Activated naive CD4-positive, alpha-beta T cell treated with anti-CD3 and anti-CD28 coated beads for 36 hours (primary cell): ENCODE measurements around the gene IFNGR1. TPM values are rescaled to one million over a fixed set of nuclear protein-coding genes. Genes with fewer than 3 reads are reported as not detected.

Source experiments
- CTCF ChIA-PET: fragments of 350-600 bp; sonication (Branson Sonifier 250); formaldehyde crosslinking; loops from one replicate; lab custom pipeline; 2021; ENCODE audit warnings: antibody characterized with exemption; lab: Charles Lee
- DNase-seq: peaks from one replicate; pipeline ENCODE4 v3.0.0-alpha.2; 2020
- H3K27ac Mint-ChIP-seq: one replicate; pipeline ENCODE4 v1.8.0; 2021; ENCODE audit warnings: mild to moderate bottlenecking, mixed read lengths
- H3K27me3 Mint-ChIP-seq: one replicate; pipeline ENCODE4 v1.8.0; 2021; ENCODE audit warnings: low read depth, mixed read lengths
- H3K36me3 Mint-ChIP-seq: one replicate; pipeline ENCODE4 v1.8.0; 2021; ENCODE audit warnings: low read depth, mixed read lengths
- H3K4me1 Mint-ChIP-seq: one replicate; pipeline ENCODE4 v1.8.0; 2021; ENCODE audit warnings: low read depth, mixed read lengths
- H3K4me3 Mint-ChIP-seq: one replicate; pipeline ENCODE4 v1.8.0; 2021; ENCODE audit warnings: mild to moderate bottlenecking, moderate library complexity, mixed read lengths
- H3K9me3 Mint-ChIP-seq: one replicate; pipeline ENCODE4 v1.8.0; 2021; ENCODE audit warnings: mixed read lengths
- intact Hi-C: fragments of 100-400 bp; cut with micrococcal nuclease; formaldehyde crosslinking; loops from one replicate; pipeline ENCODE4 v1.15.1; 2023
- total RNA-seq, 2 experiments: library from RNA; stranded (reverse); gene quantifications; one replicate each; pipeline ENCODE4 v1.2.3, GENCODE V29; 2021

Gene IFNGR1
- total RNA-seq, 2 experiments from 2014 or later, result 25.5 to 26.4 TPM

- Mint-ChIP-seq H3K27me3 (no peaks in the 10 kb centered on the region), H3K4me3 (no peak overlapping the region), H3K36me3 (no peaks in the 10 kb centered on the region), H3K27ac (no peak overlapping the region), H3K9me3 (no peaks in the 10 kb centered on the region), H3K4me1 (peaks cover 27% of the 10 kb centered on the region)
- no peak for DNase-seq
- intact Hi-C loops, result no loop called here
- CTCF ChIA-PET, result no interaction called here
These were observed 48.7 kb downstream of the IFNGR1 start for GRCh38 chr6:137170266-137171052.

GRCh38 chr6:137167702-137168377 lies 51.3 kb downstream of the IFNGR1 start:
- peaks cover 34% of the 10 kb centered on the region for H3K4me1 Mint-ChIP-seq
- H3K4me3 Mint-ChIP-seq, result no peak overlapping the region
- peak; percentile 73 for DNase-seq
- H3K27ac Mint-ChIP-seq, result peak overlapping the region; percentile 71
- H3K36me3 Mint-ChIP-seq, result no peaks in the 10 kb centered on the region
- peaks cover 5% of the 10 kb centered on the region for H3K9me3 Mint-ChIP-seq
- intact Hi-C loops, result loop anchor here (1.0 to 10.0 kb wide), 11 partner anchors 12 to 657 kb away; no protein-coding TSS in a partner anchor
- peaks cover 6% of the 10 kb centered on the region for H3K27me3 Mint-ChIP-seq
- CTCF ChIA-PET, result interaction anchor here (1.1 kb wide), 1 partner anchor 128 kb away, joined by 3 read pairs; no protein-coding TSS in a partner anchor

GRCh38 chr6:137166247-137167098 lies 52.7 kb downstream of the IFNGR1 start:
- DNase-seq, result no peak
- CTCF ChIA-PET, result interaction anchor here (0.6 to 2.3 kb wide), 9 partner anchors 9 to 293 kb away, joined by 3 to 9 read pairs (median 3); no protein-coding TSS in a partner anchor
- H3K36me3 Mint-ChIP-seq, result no peaks in the 10 kb centered on the region
- H3K4me1 Mint-ChIP-seq, result peaks cover 28% of the 10 kb centered on the region
- peaks cover 11% of the 10 kb centered on the region for H3K27me3 Mint-ChIP-seq
- H3K4me3 Mint-ChIP-seq, result no peak overlapping the region
- peaks cover 5% of the 10 kb centered on the region for H3K9me3 Mint-ChIP-seq
- intact Hi-C loops, result loop anchor here (5.0 to 10.0 kb wide), 3 partner anchors 371 to 658 kb away; no protein-coding TSS in a partner anchor
- no peak overlapping the region for H3K27ac Mint-ChIP-seq

GRCh38 chr6:137165375-137166246 lies 53.6 kb downstream of the IFNGR1 start:
- intact Hi-C loops, result loop anchor here (5.0 to 10.0 kb wide), 3 partner anchors 372 to 659 kb away; no protein-coding TSS in a partner anchor
- no peak overlapping the region for H3K4me3 Mint-ChIP-seq
- H3K4me1 Mint-ChIP-seq, result peaks cover 27% of the 10 kb centered on the region
- DNase-seq, result peak; percentile 64
- H3K27me3 Mint-ChIP-seq, result peaks cover 13% of the 10 kb centered on the region
- H3K9me3 Mint-ChIP-seq, result peaks cover 5% of the 10 kb centered on the region
- CTCF ChIA-PET, result interaction anchor here (0.8 to 2.3 kb wide), 6 partner anchors 8 to 203 kb away, joined by 3 to 9 read pairs (median 4); no protein-coding TSS in a partner anchor
- H3K36me3 Mint-ChIP-seq, result no peaks in the 10 kb centered on the region
- H3K27ac Mint-ChIP-seq, result no peak overlapping the region

GRCh38 chr6:137163732-137164318 lies 55.4 kb downstream of the IFNGR1 start:
- intact Hi-C loops, result loop anchor here (10.0 kb wide), 1 partner anchor 661 kb away; no protein-coding TSS in a partner anchor
- no peak for DNase-seq
- Mint-ChIP-seq H3K9me3 (peaks cover 5% of the 10 kb centered on the region), H3K27ac (no peak overlapping the region), H3K4me3 (no peak overlapping the region), H3K27me3 (peaks cover 18% of the 10 kb centered on the region), H3K4me1 (peaks cover 25% of the 10 kb centered on the region), H3K36me3 (no peaks in the 10 kb centered on the region)
- CTCF ChIA-PET, result no interaction called here

- peaks cover 23% of the 10 kb centered on the region for H3K27me3 Mint-ChIP-seq
- H3K27ac Mint-ChIP-seq, result no peak overlapping the region
- H3K9me3 Mint-ChIP-seq, result peaks cover 5% of the 10 kb centered on the region
- DNase-seq, result no peak
- H3K36me3 Mint-ChIP-seq, result no peaks in the 10 kb centered on the region
- CTCF ChIA-PET, result no interaction called here
- no peak overlapping the region for H3K4me3 Mint-ChIP-seq
- peaks cover 22% of the 10 kb centered on the region for H3K4me1 Mint-ChIP-seq
- intact Hi-C loops, result loop anchor here (10.0 kb wide), 1 partner anchor 662 kb away; no protein-coding TSS in a partner anchor
These were observed 56.4 kb downstream of the IFNGR1 start for GRCh38 chr6:137162692-137163306.

GRCh38 chr6:137161949-137162348 lies 57.2 kb downstream of the IFNGR1 start:
- Mint-ChIP-seq H3K27me3 (peaks cover 26% of the 10 kb centered on the region), H3K27ac (no peak overlapping the region), H3K9me3 (peaks cover 5% of the 10 kb centered on the region), H3K4me1 (peaks cover 17% of the 10 kb centered on the region), H3K36me3 (no peaks in the 10 kb centered on the region), H3K4me3 (no peak overlapping the region)
- intact Hi-C loops, result loop anchor here (10.0 kb wide), 1 partner anchor 663 kb away; no protein-coding TSS in a partner anchor
- DNase-seq, result no peak
- CTCF ChIA-PET, result interaction anchor here (1.1 kb wide), 1 partner anchor 68 kb away, joined by 3 read pairs; no protein-coding TSS in a partner anchor

- no peak overlapping the region for H3K27ac Mint-ChIP-seq
- peaks cover 21% of the 10 kb centered on the region for H3K4me1 Mint-ChIP-seq
- no peaks in the 10 kb centered on the region for H3K36me3 Mint-ChIP-seq
- DNase-seq, result no peak
- intact Hi-C loops, result loop anchor here (10.0 kb wide), 1 partner anchor 664 kb away; no protein-coding TSS in a partner anchor
- CTCF ChIA-PET, result interaction anchor here (0.6 to 1.1 kb wide), 2 partner anchors 67 to 496 kb away, joined by 3 read pairs; no protein-coding TSS in a partner anchor
- H3K4me3 Mint-ChIP-seq, result no peak overlapping the region
- H3K27me3 Mint-ChIP-seq, result peaks cover 26% of the 10 kb centered on the region
- H3K9me3 Mint-ChIP-seq, result peaks cover 5% of the 10 kb centered on the region
These were observed 58.4 kb downstream of the IFNGR1 start for GRCh38 chr6:137160763-137161162.

- H3K4me3 Mint-ChIP-seq, result no peak overlapping the region
- CTCF ChIA-PET, result interaction anchor here (0.6 kb wide), 1 partner anchor 497 kb away, joined by 3 read pairs; no protein-coding TSS in a partner anchor
- intact Hi-C loops, result loop anchor here (5.0 to 10.0 kb wide), 3 partner anchors 242 to 817 kb away; no protein-coding TSS in a partner anchor
- H3K27ac Mint-ChIP-seq, result no peak overlapping the region
- H3K27me3 Mint-ChIP-seq, result peaks cover 24% of the 10 kb centered on the region
- peaks cover 18% of the 10 kb centered on the region for H3K4me1 Mint-ChIP-seq
- peaks cover 5% of the 10 kb centered on the region for H3K9me3 Mint-ChIP-seq
- no peaks in the 10 kb centered on the region for H3K36me3 Mint-ChIP-seq
- DNase-seq, result no peak
These were observed 59.3 kb downstream of the IFNGR1 start for GRCh38 chr6:137159912-137160311.

GRCh38 chr6:137157601-137158000 lies 61.6 kb downstream of the IFNGR1 start:
- Mint-ChIP-seq H3K36me3 (no peaks in the 10 kb centered on the region), H3K27me3 (peaks cover 20% of the 10 kb centered on the region), H3K4me1 (peaks cover 16% of the 10 kb centered on the region), H3K9me3 (no peaks in the 10 kb centered on the region), H3K4me3 (no peak overlapping the region), H3K27ac (no peak overlapping the region)
- intact Hi-C loops, result loop anchor here (5.0 kb wide), 2 partner anchors 245 to 820 kb away; no protein-coding TSS in a partner anchor
- CTCF ChIA-PET, result interaction anchor here (0.9 kb wide), 1 partner anchor 9 kb away, joined by 3 read pairs; no protein-coding TSS in a partner anchor
- no peak for DNase-seq
